BLaER1 treated with 17β-estradiol and CSF1 and Interleukin-3, amounts not matched to agents 10 nM and 100 nM (cell line): ENCODE data around the gene FGG.

Experiments used
- H3K27ac ChIP-seq, 11 experiments: shearing (Covaris generic); formaldehyde crosslinking; 2 replicates each; pipeline ENCODE4 v1.8.1; 2022
- H3K27me3 ChIP-seq, 11 experiments: shearing (Covaris generic); formaldehyde crosslinking; 2 replicates each; pipeline ENCODE4 v1.8.1; 2022
- H3K36me3 ChIP-seq, 11 experiments: shearing (Covaris generic); formaldehyde crosslinking; 2 replicates each; pipeline ENCODE4 v1.8.1; 2022
- H3K4me1 ChIP-seq, 10 experiments: shearing (Covaris generic); formaldehyde crosslinking; 2 replicates each; pipeline ENCODE4 v1.8.1; 2022
- H3K4me2 ChIP-seq, 11 experiments: shearing (Covaris generic); formaldehyde crosslinking; 2 replicates each; pipeline ENCODE4 v1.8.1; 2022
- H3K4me3 ChIP-seq, 10 experiments: shearing (Covaris generic); formaldehyde crosslinking; 2 replicates each; pipeline ENCODE4 v1.8.1; 2022
- H3K9ac ChIP-seq, 11 experiments: shearing (Covaris generic); formaldehyde crosslinking; 2 replicates each; pipeline ENCODE4 v1.8.1; 2022
- H3K9me3 ChIP-seq, 11 experiments: shearing (Covaris generic); formaldehyde crosslinking; replicated peaks in 1 of 11; 2 replicates each; pipeline ENCODE4 v1.8.1; 2022
- H4K20me1 ChIP-seq, 11 experiments: shearing (Covaris generic); formaldehyde crosslinking; 2 replicates each; pipeline ENCODE4 v1.8.1; 2022
- Cebpa-rat ChIP-seq, 11 experiments: shearing (Covaris generic); IDR thresholded peaks; 2 replicates each; pipeline ENCODE4 v1.8.1; 2022

The FGG gene

DNA sequence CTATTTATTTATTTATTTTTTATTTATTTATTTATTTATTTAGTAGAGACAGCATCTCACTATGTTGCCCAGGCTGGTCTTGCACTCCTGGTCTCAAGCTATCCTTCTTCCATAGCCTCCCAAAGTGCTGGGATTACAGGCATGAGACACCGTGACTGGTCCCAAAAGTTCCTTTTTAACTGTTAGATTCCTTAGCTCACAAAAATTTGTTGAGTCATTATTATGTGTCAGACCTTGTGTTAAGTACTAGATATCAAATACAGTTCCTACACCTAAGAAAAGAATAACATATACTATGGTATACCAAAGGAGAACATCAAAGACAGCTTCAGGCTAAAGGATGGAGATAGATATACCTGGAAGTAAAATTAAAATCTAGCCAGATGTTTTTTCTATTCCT is 33.5 kb downstream of the FGG start:
- H3K9me3 ChIP-seq, result no peaks in the 10 kb centered on the region
- no peaks in the 10 kb centered on the region for H3K36me3 ChIP-seq
- H3K4me2 ChIP-seq, result no peak overlapping the region
- no peak for TF ChIP-seq Cebpa-rat (IDR thresholded peaks at IDR 0.05)
- no peak overlapping the region for H3K9ac ChIP-seq
- no peaks in the 10 kb centered on the region for H3K27me3 ChIP-seq
- no peaks in the 10 kb centered on the region for H3K4me1 ChIP-seq
- H3K27ac ChIP-seq, result no peak overlapping the region
- H4K20me1 ChIP-seq, result no peaks in the 10 kb centered on the region
- H3K4me3 ChIP-seq, result no peak overlapping the region

DNA sequence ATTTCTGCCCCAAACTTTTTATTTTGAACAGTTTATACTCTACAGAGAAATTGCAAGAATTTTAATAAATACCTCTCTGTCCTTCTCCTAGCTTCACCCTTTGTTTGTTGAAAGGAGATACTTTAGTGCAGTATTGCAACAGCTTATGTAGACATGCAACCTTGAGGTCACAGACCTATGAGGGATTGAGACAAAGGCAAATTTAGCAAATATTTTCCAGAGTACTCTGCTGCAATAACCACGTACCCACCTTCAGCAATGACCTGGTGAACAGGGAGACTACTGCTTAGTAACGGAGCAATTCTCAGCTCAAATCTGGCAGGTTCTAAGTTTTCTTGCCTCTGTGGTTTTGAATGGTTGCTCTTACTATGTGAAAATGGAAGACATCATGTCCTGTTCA is 35.1 kb downstream of the FGG start:
- Histone ChIP-seq H3K27me3 (no peaks in the 10 kb centered on the region), H3K4me3 (no peak overlapping the region), H3K36me3 (no peaks in the 10 kb centered on the region), H3K27ac (no peak overlapping the region), H3K9ac (no peak overlapping the region), H4K20me1 (no peaks in the 10 kb centered on the region), H3K9me3 (no peaks in the 10 kb centered on the region), H3K4me1 (no peaks in the 10 kb centered on the region), H3K4me2 (no peak overlapping the region)
- TF ChIP-seq Cebpa-rat (IDR thresholded peaks at IDR 0.05), result no peak

DNA sequence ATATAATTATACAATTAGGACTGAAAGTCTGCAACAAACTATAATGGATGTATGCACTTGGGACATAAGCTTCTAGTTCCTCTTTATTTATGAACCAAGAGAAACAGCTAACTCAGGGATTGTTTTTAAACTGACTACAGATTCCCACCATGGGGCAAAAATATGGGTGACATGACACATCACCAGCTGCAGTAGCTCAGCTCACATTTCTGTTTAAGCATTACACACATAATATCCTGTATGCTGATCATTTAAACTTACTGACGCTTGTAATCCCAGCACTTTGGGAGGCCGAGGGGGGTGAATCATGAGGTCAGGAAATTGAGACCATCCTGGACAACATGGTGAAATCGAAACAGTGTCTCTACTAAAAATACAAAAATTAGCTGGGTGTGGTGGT is 38.1 kb downstream of the FGG start:
- H3K9me3 ChIP-seq, result no peaks in the 10 kb centered on the region
- H3K36me3 ChIP-seq, result no peaks in the 10 kb centered on the region
- H3K4me2 ChIP-seq, result no peak overlapping the region
- H4K20me1 ChIP-seq, result no peaks in the 10 kb centered on the region
- H3K27me3 ChIP-seq, result no peaks in the 10 kb centered on the region
- H3K4me1 ChIP-seq, result no peaks in the 10 kb centered on the region
- H3K27ac ChIP-seq, result no peak overlapping the region
- TF ChIP-seq Cebpa-rat (IDR thresholded peaks at IDR 0.05), result no peak
- H3K9ac ChIP-seq, result no peak overlapping the region
- no peak overlapping the region for H3K4me3 ChIP-seq

DNA sequence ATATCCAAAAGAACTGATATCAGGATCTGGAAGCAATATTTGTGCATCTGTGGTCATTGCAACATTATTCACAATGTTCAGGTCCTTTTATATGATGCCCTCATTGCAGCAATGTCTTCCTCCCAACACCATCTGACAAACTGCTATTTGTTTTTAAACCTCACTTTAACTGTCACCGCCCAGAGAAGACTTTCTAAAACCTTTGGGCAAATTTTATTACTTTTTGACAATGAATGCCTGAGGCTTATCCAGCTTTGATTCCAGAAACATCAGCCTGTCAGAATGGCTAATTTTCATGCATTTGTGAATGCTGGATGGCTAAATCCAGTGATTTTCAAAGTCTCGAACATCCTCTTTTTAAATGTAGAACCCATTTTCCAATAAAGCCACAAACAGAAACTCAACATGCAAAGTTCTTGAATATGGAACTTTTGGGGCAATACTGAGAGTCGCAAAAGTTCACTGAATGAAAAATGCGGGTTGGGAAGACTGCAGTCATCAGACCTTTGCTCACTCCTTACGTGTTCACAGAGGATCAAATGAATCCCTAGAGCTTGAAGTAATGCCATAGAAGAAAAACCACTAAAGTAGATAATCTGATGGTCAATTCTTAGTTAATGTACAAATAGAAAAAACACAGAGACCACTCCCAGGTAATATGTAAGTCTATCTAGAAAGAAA is 39.1 kb downstream of the FGG start:
- Histone ChIP-seq H3K27ac (no peak overlapping the region), H3K9ac (no peak overlapping the region), H3K4me1 (no peaks in the 10 kb centered on the region), H3K36me3 (no peaks in the 10 kb centered on the region), H3K4me3 (no peak overlapping the region), H4K20me1 (no peaks in the 10 kb centered on the region), H3K4me2 (no peak overlapping the region), H3K27me3 (no peaks in the 10 kb centered on the region), H3K9me3 (no peaks in the 10 kb centered on the region)
- no peak for TF ChIP-seq Cebpa-rat (IDR thresholded peaks at IDR 0.05)

DNA sequence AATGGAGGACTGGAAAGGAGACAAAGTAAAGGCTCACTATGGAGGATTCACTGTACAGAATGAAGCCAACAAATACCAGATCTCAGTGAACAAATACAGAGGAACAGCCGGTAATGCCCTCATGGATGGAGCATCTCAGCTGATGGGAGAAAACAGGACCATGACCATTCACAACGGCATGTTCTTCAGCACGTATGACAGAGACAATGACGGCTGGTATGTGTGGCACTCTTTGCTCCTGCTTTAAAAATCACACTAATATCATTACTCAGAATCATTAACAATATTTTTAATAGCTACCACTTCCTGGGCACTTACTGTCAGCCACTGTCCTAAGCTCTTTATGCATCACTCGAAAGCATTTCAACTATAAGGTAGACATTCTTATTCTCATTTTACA is 42.9 kb downstream of the FGG start:
- H3K27me3 ChIP-seq, result no peaks in the 10 kb centered on the region
- H3K36me3 ChIP-seq, result no peaks in the 10 kb centered on the region
- no peak overlapping the region for H3K4me3 ChIP-seq
- TF ChIP-seq Cebpa-rat (IDR thresholded peaks at IDR 0.05), result no peak
- H3K9ac ChIP-seq, result no peak overlapping the region
- no peaks in the 10 kb centered on the region for H3K9me3 ChIP-seq
- H3K27ac ChIP-seq, result no peak overlapping the region
- H3K4me1 ChIP-seq, result no peaks in the 10 kb centered on the region
- H3K4me2 ChIP-seq, result no peak overlapping the region
- no peaks in the 10 kb centered on the region for H4K20me1 ChIP-seq

DNA sequence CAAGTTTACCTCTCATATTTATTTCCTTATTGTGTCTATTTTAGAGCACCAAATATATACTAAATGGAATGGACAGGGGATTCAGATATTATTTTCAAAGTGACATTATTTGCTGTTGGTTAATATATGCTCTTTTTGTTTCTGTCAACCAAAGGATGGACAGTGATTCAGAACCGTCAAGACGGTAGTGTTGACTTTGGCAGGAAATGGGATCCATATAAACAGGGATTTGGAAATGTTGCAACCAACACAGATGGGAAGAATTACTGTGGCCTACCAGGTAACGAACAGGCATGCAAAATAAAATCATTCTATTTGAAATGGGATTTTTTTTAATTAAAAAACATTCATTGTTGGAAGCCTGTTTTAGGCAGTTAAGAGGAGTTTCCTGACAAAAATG is 43.4 kb downstream of the FGG start:
- no peak for TF ChIP-seq Cebpa-rat (IDR thresholded peaks at IDR 0.05)
- Histone ChIP-seq H3K36me3 (no peaks in the 10 kb centered on the region), H3K4me2 (no peak overlapping the region), H3K4me3 (no peak overlapping the region), H3K27ac (no peak overlapping the region), H3K4me1 (no peaks in the 10 kb centered on the region), H3K9me3 (no peaks in the 10 kb centered on the region), H3K27me3 (no peaks in the 10 kb centered on the region), H3K9ac (no peak overlapping the region), H4K20me1 (no peaks in the 10 kb centered on the region)

DNA sequence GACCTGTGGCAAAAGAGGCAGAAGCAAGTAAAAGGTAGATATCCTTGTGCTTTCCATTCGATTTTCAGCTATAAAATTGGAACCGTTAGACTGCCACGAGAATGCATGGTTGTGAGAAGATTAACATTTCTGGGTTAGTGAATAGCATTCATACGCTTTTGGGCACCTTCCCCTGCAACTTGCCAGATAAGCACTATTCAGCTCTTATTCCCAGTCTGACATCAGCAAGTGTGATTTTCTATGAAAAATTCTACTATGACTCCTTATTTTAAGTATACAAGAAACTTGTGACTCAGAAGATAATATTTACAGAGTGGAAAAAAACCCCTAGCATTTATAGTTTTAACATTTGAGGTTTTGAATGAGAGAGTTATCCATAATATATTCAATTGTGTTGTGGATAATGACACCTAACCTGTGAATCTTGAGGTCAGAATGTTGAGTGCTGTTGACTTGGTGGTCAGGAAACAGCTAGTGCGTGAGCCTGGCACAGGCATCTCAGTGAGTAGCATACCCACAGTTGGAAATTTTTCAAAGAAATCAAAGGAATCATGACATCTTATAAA is 45.7 kb downstream of the FGG start:
- no peaks in the 10 kb centered on the region for H3K27me3 ChIP-seq
- no peaks in the 10 kb centered on the region for H3K4me1 ChIP-seq
- no peaks in the 10 kb centered on the region for H3K9me3 ChIP-seq
- H3K9ac ChIP-seq, result no peak overlapping the region
- TF ChIP-seq Cebpa-rat (IDR thresholded peaks at IDR 0.05), result no peak
- no peaks in the 10 kb centered on the region for H3K36me3 ChIP-seq
- H3K4me2 ChIP-seq, result no peak overlapping the region
- H3K27ac ChIP-seq, result no peak overlapping the region
- no peak overlapping the region for H3K4me3 ChIP-seq
- no peaks in the 10 kb centered on the region for H4K20me1 ChIP-seq

DNA sequence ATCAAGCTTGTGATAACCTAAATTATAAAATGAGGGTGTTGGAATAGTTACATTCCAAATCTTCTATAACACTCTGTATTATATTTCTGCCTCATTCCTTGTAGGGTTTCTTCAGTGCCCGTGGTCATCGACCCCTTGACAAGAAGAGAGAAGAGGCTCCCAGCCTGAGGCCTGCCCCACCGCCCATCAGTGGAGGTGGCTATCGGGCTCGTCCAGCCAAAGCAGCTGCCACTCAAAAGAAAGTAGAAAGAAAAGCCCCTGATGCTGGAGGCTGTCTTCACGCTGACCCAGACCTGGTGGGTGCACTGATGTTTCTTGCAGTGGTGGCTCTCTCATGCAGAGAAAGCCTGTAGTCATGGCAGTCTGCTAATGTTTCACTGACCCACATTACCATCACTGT is 46.8 kb downstream of the FGG start:
- Histone ChIP-seq H3K36me3 (no peaks in the 10 kb centered on the region), H4K20me1 (no peaks in the 10 kb centered on the region), H3K4me2 (no peak overlapping the region)

DNA sequence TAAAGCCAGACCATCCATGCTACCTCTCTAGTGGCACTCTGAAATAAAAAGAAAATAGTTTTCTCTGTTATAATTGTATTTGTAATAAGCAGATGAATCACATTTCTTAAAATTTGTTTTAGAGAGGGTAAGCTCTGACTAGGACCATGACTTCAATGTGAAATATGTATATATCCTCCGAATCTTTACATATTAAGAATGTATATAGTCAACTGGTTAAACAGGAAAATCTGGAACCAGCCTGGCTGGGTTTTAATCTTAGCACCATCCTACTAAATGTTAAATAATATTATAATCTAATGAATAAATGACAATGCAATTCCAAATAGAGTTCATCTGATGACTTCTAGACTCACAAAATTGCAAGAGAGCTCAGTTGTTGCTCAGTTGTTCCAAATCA is 48.1 kb downstream of the FGG start:
- Histone ChIP-seq H3K27me3 (no peaks in the 10 kb centered on the region), H3K4me1 (no peaks in the 10 kb centered on the region), H3K4me3 (no peak overlapping the region), H3K9me3 (no peaks in the 10 kb centered on the region), H3K9ac (no peak overlapping the region), H4K20me1 (no peaks in the 10 kb centered on the region), H3K4me2 (no peak overlapping the region), H3K27ac (no peak overlapping the region), H3K36me3 (no peaks in the 10 kb centered on the region)
- no peak for TF ChIP-seq Cebpa-rat (IDR thresholded peaks at IDR 0.05)

More for the DNA sequence above, 46.8 kb downstream of the FGG start:
- Histone ChIP-seq H3K4me3 (no peak overlapping the region), H3K27ac (no peak overlapping the region), H3K27me3 (no peaks in the 10 kb centered on the region), H3K9me3 (no peaks in the 10 kb centered on the region), H3K4me1 (no peaks in the 10 kb centered on the region), H3K9ac (no peak overlapping the region)
- TF ChIP-seq Cebpa-rat (IDR thresholded peaks at IDR 0.05), result no peak

DNA sequence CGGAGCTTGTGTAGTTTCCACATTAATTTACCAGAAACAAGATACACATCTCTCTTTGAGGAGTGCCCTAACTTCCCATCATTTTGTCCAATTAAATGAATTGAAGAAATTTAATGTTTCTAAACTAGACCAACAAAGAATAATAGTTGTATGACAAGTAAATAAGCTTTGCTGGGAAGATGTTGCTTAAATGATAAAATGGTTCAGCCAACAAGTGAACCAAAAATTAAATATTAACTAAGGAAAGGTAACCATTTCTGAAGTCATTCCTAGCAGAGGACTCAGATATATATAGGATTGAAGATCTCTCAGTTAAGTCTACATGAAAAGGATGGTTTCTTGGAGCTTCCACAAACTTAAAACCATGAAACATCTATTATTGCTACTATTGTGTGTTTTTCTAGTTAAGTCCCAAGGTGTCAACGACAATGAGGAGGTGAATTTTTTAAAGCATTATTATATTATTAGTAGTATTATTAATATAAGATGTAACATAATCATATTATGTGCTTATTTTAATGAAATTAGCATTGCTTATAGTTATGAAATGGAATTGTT is 49.7 kb downstream of the FGG start, which contains the start of gene FGB:
Gene FGB, plus strand, starts transcription at position 315 of the 558 bp plus-strand sequence. Its CDS starts 8 bp downstream, at position 323.
- Histone ChIP-seq H3K9me3 (peaks cover 0 to under 1% (median 0%) of the 10 kb centered on the region in 11 experiments; a peak in 2 of 22 replicates), H3K27me3 (no peaks in the 10 kb centered on the region), H3K4me1 (no peaks in the 10 kb centered on the region), H3K4me2 (no peak within 1 kb of the TSS), H3K4me3 (no peak within 1 kb of the TSS), H3K36me3 (no peaks in the 10 kb centered on the region), H4K20me1 (no peaks in the 10 kb centered on the region), H3K9ac (no peak within 1 kb of the TSS), H3K27ac (no peak within 1 kb of the TSS)
- TF ChIP-seq Cebpa-rat (IDR thresholded peaks at IDR 0.05), result no peak
